Activated B cell treated with CpG ODN at 0.5 μM for 24 hours (primary cell): ENCODE data around the gene COL9A3. TPM values are rescaled to one million over a fixed set of nuclear protein-coding genes. Genes with fewer than 3 reads are reported as not detected.
"Not testable (repeated sequence)": the region's sequence is repeated elsewhere in the genome, so short reads cannot be mapped to it uniquely, and the experiment has no call there.

Source experiments
- ATAC-seq: fragments of 200-7000 bp; cut with Tn5 transposase; one replicate; pipeline ENCODE4 v1.10.0; 2021; ENCODE audit warnings: low read depth, mild to moderate bottlenecking, moderate library complexity
- CTCF ChIA-PET: fragments of 350-600 bp; sonication (Branson Sonifier 250); formaldehyde crosslinking; loops from one replicate; lab custom pipeline; 2021; ENCODE audit warnings: antibody characterized with exemption; lab: Charles Lee
- POLR2A ChIA-PET: fragments of 350-600 bp; sonication (Branson Sonifier 250); formaldehyde crosslinking; loops from one replicate; lab custom pipeline; 2021; ENCODE audit warnings: antibody characterized with exemption; lab: Charles Lee
- DNase-seq: peaks from one replicate; pipeline ENCODE4 v3.0.0; 2022
- H3K27ac Mint-ChIP-seq: one replicate; pipeline ENCODE4 v1.8.0; 2020; ENCODE audit warnings: mixed read lengths
- H3K27me3 Mint-ChIP-seq: one replicate; pipeline ENCODE4 v1.8.0; 2021; ENCODE audit warnings: mixed read lengths
- H3K36me3 Mint-ChIP-seq: one replicate; pipeline ENCODE4 v1.8.0; 2021; ENCODE audit warnings: low read depth, mixed read lengths
- H3K4me1 Mint-ChIP-seq: one replicate; pipeline ENCODE4 v1.8.0; 2021; ENCODE audit warnings: mixed read lengths
- H3K4me3 Mint-ChIP-seq: one replicate; pipeline ENCODE4 v1.8.0; 2020; ENCODE audit warnings: mild to moderate bottlenecking, mixed read lengths
- H3K9me3 Mint-ChIP-seq: one replicate; pipeline ENCODE4 v1.8.0; 2020; ENCODE audit warnings: mixed read lengths
- intact Hi-C: fragments of 100-400 bp; cut with micrococcal nuclease; formaldehyde crosslinking; loops from one replicate; pipeline ENCODE4 v1.15.1; 2024
- total RNA-seq: library from RNA; stranded (reverse); gene quantifications from 2 replicates; pipeline ENCODE4 v1.2.3, GENCODE V29; 2022
- TF ChIP-seq, protein P1 (sequence below): fragments of 200-600 bp; IDR thresholded peaks from one replicate; pipeline ENCODE4 v1.8.0; 2022; ENCODE audit warnings: antibody characterized with exemption, mild to moderate bottlenecking

The COL9A3 gene
- total RNA-seq, 1 donor from 2014 or later: 37.6 TPM

DNA sequence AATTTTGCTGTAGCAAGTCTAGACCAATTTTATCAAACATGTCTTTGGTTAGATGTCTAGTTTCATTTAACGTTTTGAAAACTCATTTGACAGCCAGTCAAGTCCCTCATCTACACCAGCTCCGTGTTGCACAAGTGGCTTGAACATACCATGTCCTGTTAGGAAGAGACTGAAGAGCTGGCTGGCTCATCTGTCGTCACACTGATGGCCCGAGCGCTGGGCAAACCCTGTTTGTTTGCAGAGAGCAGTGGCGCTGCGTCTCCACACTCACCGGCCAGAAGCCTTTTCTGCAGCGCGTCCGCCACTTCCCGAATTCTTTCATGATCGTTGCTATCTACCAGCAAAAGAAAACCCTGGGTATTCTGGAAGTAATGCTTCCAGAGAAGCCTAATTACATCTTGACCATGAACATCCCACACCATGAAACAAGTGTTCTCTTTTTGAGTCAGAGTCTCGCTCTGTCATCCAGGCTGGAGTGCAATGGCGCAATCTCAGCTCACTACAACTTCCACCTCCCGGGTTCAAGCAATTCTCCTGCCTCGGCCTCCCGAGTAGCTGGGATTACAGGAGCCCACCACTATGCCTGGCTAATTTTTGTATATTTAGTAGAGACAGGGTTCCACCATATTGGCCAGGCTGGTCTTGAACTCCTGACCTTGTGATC lies 55.5 kb downstream of the COL9A3 start:
- ATAC-seq (no peak), DNase-seq (no peak)
- Mint-ChIP-seq H3K27ac (no peak overlapping the region), H3K9me3 (no peaks in the 10 kb centered on the region), H3K27me3 (peaks cover 4% of the 10 kb centered on the region), H3K36me3 (no peaks in the 10 kb centered on the region), H3K4me1 (peaks cover 5% of the 10 kb centered on the region), H3K4me3 (no peak overlapping the region)
- POLR2A ChIA-PET: no interaction called here
- CTCF ChIA-PET: interaction anchor here (1.2 kb wide), 1 partner anchor 137 kb away, joined by 4 read pairs; no protein-coding TSS in a partner anchor
- TF ChIP-seq, protein P1, sequence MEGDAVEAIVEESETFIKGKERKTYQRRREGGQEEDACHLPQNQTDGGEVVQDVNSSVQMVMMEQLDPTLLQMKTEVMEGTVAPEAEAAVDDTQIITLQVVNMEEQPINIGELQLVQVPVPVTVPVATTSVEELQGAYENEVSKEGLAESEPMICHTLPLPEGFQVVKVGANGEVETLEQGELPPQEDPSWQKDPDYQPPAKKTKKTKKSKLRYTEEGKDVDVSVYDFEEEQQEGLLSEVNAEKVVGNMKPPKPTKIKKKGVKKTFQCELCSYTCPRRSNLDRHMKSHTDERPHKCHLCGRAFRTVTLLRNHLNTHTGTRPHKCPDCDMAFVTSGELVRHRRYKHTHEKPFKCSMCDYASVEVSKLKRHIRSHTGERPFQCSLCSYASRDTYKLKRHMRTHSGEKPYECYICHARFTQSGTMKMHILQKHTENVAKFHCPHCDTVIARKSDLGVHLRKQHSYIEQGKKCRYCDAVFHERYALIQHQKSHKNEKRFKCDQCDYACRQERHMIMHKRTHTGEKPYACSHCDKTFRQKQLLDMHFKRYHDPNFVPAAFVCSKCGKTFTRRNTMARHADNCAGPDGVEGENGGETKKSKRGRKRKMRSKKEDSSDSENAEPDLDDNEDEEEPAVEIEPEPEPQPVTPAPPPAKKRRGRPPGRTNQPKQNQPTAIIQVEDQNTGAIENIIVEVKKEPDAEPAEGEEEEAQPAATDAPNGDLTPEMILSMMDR: no peak
- intact Hi-C loops: no loop called here

DNA sequence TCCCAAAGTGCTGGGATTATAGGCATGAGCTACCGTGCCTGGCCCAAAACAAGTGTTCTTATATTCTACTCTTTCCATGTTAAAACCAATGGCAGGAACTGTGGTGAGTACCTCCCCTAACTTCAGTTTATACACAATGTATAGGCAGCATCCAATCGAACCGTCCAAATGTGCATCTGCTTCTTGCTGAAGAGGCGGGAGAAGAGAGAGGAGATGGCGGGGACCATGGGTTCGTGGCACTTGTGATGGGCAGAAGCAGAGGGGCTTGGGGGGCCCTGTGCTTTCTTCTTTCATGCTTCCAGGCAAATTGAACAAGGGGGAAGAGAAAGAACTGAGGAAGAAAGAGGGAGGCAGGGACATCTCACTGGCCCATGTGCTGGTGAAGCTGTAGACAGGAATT lies 56.0 kb downstream of the COL9A3 start:
- no peaks in the 10 kb centered on the region for H3K36me3 Mint-ChIP-seq
- H3K4me1 Mint-ChIP-seq: peaks cover 5% of the 10 kb centered on the region
- DNase-seq (no peak), ATAC-seq (no peak)
- H3K27me3 Mint-ChIP-seq: peaks cover 4% of the 10 kb centered on the region
- H3K4me3 Mint-ChIP-seq: no peak overlapping the region
- TF ChIP-seq, protein P1: no peak
- CTCF ChIA-PET: interaction anchor here (0.7 to 1.2 kb wide), 2 partner anchors 99 to 136 kb away, joined by 3 to 4 read pairs; no protein-coding TSS in a partner anchor
- H3K9me3 Mint-ChIP-seq: no peaks in the 10 kb centered on the region
- POLR2A ChIA-PET: no interaction called here
- intact Hi-C loops: loop anchor here (1.0 kb wide), 1 partner anchor 136 kb away; no protein-coding TSS in a partner anchor
- H3K27ac Mint-ChIP-seq: no peak overlapping the region

DNA sequence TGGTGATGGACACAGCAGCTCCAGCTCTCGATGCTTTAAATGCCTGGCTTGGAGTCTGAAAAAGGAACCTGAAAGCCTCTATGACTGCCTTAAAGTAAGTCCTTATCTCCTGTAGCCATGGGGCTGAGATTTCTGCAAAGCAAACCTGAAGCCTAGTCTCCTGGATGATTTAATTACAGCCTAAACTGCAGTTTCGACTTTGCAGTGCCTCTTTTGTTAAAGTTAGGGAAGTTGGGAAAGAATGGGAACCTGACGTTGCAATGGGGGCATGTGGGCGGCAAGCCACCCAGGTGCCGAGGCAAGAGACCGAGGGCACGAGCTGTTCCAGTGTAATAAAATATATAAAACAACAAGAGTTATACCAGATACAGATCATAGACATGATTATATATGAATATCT lies 56.4 kb downstream of the COL9A3 start:
- H3K27me3 Mint-ChIP-seq: peaks cover 4% of the 10 kb centered on the region
- no peak overlapping the region for H3K4me3 Mint-ChIP-seq
- POLR2A ChIA-PET: no interaction called here
- intact Hi-C loops: loop anchor here (1.0 kb wide), 1 partner anchor 136 kb away; no protein-coding TSS in a partner anchor
- ATAC-seq (no peak), DNase-seq (no peak)
- H3K36me3 Mint-ChIP-seq: no peaks in the 10 kb centered on the region
- no peaks in the 10 kb centered on the region for H3K9me3 Mint-ChIP-seq
- CTCF ChIA-PET: interaction anchor here (0.7 to 1.2 kb wide), 2 partner anchors 99 to 136 kb away, joined by 3 to 4 read pairs; no protein-coding TSS in a partner anchor
- peaks cover 5% of the 10 kb centered on the region for H3K4me1 Mint-ChIP-seq
- TF ChIP-seq, protein P1: no peak
- no peak overlapping the region for H3K27ac Mint-ChIP-seq

DNA sequence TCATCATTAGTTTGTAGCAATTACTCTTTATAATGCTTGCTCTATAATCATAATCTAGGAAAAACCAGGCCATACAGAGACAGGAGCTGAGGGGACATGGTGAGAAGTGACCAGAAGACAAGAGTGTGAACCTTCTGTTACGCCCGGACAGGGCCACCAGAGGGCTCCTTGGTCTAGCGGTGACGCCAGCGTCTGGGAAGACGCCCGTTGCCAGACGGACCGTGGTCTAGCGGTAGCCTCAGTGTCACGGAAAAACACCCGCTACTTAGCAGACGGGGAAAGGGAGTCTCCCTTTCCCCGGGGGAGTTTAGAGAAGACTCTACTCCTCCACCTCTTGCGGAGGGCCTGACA lies 56.8 kb downstream of the COL9A3 start:
- H3K27ac Mint-ChIP-seq, H3K9me3 Mint-ChIP-seq, H3K27me3 Mint-ChIP-seq, H3K4me3 Mint-ChIP-seq, DNase-seq, H3K4me1 Mint-ChIP-seq, POLR2A ChIA-PET, ATAC-seq, H3K36me3 Mint-ChIP-seq: not testable (repeated sequence)
- CTCF ChIA-PET: interaction anchor here (0.7 to 1.2 kb wide), 2 partner anchors 99 to 135 kb away, joined by 3 to 4 read pairs; no protein-coding TSS in a partner anchor
- intact Hi-C loops: loop anchor here (1.0 kb wide), 1 partner anchor 136 kb away; no protein-coding TSS in a partner anchor

DNA sequence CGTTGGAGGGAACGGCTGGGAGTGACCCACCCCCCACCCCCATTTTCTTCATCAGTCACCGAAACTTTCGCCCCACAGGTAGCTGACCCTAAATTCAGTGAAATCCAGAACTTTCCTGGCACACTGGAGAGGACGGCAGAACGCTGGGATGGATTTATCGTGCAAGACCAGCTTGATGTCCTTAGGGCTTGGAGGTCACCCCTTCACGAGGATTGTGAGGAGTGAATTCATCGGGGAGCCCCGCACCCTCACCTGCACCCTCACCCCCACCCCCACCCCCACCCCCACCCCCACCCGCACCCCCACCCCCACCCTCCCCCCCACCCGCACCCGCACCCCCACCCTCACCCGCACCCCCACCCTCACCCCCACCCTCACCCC lies 58.1 kb downstream of the COL9A3 start:
- CTCF ChIA-PET: no interaction called here
- no peak overlapping the region for H3K4me3 Mint-ChIP-seq

More for the DNA sequence above, 58.1 kb downstream of the COL9A3 start:
- Mint-ChIP-seq H3K36me3 (no peaks in the 10 kb centered on the region), H3K4me1 (peaks cover 5% of the 10 kb centered on the region), H3K9me3 (no peaks in the 10 kb centered on the region), H3K27ac (no peak overlapping the region), H3K27me3 (peaks cover 4% of the 10 kb centered on the region)
- no peak for DNase-seq
- intact Hi-C loops: no loop called here
- ATAC-seq: no peak
- TF ChIP-seq, protein P1: no peak
- POLR2A ChIA-PET: no interaction called here
